CD4-positive, alpha-beta T cell treated with Interleukin-21 for 1 hour (primary cell): ENCODE results near the gene BANP.
"Not testable (repeated sequence)": the region's sequence is repeated elsewhere in the genome, so short reads cannot be mapped to it uniquely, and the experiment has no call there.

Experiments used
- DNase-seq: peaks from one replicate; pipeline ENCODE4 v3.0.0-alpha.2; 2020

Gene BANP

GRCh38 chr16:88091221-88091971 lies 140.2 kb downstream of the BANP start:
- not testable (repeated sequence) for DNase-seq

DNA sequence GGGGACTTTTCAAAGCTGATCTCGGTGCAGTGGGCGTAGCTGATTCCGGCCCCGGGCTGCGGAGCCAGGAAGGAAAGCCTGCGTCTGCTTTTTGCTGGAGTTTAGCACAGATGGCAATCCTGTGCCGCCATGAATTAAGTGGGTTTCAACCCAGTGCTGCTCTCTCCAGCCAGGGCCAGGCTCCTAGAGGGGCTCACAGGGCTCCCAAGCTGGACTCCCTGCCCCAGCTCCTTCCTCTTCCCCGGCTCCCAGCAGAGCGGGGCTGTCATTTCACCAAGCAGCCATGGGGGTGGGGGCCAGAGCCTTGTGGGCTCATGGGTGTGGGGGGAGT lies 140.7 kb downstream of the BANP start:
- DNase-seq, result not testable (repeated sequence)

DNA sequence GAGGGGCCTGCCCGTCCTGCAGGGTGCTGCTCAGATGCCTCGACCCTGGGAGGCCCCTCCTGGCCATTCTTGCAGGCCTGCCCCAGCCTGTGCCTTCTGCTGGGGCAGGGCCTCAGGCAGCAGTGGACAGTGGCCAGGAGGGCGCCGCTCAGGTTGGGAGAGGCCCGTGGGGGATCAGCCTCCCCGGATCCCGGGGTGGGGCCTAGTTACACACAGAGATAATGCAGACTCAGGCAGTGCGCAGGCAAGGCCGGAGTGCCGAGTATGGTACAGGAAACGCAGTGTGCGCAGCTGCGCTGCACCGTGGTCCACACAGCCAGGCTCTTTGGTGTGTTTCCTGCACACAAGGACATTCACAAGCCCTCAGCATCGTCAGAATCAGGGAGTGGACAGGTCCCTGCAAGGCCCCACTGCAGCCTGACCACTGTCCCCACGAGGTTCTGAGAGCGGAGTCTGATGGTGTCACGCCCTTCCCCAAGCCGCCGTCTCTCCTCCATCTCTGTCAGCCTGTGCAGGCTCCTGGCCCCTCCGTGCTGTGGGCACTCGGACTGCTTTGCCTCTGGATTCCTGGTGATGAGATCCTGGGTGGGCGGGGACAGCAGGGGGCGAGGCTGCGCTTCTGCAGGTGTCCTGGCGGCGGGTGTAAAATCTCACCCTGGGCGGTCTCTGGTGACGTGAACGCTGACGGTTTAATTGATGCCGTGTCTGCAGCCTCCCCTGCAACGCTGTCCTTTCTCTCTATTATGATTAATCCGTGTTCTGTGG lies 141.7 kb downstream of the BANP start:
- DNase-seq, result not testable (repeated sequence)

DNA sequence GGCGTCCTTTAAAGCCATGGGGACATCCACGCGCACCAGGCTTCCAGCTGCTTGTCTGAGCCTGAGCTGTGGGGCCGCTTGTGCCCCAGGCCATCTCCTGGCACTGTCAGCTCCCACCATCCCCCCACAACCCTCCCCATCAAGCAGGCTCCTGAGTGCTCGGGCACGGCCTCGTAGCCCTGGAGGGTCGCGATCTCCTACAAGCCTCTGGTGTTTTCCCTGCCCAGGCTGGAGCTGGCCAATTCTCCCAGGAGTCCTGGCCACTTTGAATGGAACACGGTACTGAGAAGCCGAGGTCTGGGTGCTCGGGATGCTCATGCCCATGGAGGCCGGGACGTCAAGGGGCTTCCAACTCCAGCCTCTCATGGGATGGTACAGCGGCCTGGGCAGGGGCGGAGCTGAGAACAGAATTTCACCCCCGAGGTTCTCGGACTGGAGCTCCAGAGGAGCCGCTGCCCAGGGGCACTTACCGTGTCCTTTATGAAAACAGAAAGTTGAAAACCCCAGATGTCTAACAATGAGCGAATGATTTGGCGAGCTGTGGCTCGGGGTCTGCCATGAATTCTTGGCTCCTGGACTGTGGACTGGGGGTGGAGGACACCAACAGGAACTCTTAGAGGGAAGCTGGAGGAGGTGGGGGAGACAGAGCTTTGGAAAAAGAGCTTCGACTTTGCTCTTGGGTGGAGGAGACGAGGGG lies 142.5 kb downstream of the BANP start:
- DNase-seq, result not testable (repeated sequence)

- not testable (repeated sequence) for DNase-seq
Observed at GRCh38 chr16:88094253-88094575, 143.0 kb downstream of the BANP start.

- not testable (repeated sequence) for DNase-seq
Observed at GRCh38 chr16:88094900-88095299, 143.7 kb downstream of the BANP start.

DNA sequence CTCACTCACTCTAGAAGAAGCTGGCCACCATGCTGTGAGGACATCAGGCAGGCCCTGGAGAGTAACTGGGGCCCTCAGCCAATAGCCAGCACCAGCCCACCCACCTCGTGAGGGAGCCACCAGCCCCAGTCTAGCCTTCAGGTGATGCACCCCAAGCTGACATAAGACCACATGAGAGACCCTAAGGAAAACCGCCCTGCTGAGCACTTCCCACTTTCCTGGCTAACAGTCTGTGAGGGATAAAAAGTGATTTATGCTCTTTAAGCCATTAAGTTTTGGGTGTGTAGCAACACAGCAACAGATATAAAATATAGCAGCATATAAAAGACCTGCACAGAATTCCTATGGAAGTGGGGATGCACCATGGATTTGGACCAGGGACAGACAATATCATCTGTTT lies 145.4 kb downstream of the BANP start:
- not testable (repeated sequence) for DNase-seq

GRCh38 chr16:88098731-88099562 lies 147.7 kb downstream of the BANP start:
- DNase-seq, result not testable (repeated sequence)

- DNase-seq, result no peak
Observed at GRCh38 chr16:88099563-88099890, 148.3 kb downstream of the BANP start.

DNA sequence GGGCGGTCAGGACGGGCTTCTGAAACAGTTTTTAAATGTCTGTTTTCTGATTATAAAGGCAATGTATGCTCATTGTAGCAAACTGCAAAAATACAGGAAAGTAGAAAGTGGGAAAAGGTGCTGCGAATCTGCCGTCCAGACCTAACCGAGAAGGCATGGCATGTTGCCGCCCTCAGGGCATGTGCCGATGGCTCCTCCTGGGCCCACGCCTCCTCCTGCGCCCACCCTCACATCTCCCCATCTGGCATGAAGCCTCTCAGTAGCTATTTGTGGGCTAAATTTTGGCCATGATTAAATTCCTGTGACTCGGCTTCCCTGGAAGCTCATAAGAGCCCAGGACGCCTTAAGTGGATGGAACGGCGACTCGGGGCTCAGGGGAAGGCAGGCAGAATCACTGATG lies 148.7 kb downstream of the BANP start:
- DNase-seq, result not testable (repeated sequence)

DNA sequence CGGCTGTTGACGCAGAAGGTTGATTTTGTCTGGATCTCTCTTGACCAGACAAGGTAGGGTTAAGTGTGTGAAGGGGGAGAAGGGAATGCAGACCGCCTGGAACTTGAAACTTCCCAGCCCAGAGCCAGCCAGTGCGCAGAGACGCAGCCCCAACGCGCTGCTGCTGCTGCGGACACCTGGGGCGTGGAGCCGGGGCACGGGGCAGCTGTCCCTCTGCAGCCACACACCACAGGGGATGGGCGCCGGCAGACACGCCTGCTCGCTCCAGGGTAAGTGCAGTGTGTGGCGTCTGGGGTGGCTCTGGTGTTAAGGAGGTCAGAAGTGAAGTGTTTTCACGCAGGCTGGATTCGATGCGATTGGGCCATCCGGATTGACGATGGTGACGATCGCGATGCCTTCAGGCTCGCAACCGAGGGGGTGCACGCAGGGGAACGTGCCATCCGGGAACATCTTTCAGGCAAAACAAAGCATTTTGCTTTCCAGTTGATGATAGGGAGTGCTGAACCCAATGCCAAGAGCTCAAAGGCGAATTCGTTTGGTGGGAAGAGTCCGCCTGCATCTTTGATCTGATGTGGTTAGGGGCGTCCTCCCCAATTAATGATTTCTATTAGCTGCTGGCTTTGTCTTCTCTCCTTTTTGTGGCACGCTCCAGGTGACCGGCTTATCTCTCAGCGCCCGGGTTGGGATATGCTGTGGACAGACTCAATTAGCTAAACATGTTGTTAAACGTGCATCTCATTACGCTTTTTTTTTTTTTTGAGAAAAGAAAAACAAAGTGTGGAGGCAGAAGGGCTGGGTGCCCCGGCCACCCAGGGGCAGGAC lies 149.8 kb downstream of the BANP start:
- not testable (repeated sequence) for DNase-seq

- DNase-seq, result not testable (repeated sequence)
Observed at GRCh38 chr16:88101623-88102105, 150.4 kb downstream of the BANP start.

DNA sequence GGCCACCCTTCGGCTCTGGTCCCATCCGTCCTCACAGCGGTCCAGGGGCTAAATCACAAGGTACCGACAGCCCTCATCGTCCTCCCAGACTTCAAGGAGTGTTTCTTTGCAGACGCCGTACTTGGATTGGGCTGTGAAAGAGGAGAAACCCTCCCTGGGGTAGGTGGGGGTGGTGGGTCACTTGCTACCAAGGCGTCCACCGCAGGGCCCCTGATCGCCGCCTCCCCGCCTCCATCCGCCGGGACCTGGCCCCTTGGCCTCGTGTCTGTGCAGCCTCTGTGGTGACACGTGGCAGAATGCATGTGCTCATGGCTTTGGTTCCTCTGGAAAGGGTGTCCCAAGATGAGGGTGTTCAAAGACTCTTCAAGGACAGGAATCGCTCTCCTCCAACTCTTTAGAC lies 151.4 kb downstream of the BANP start:
- no peak for DNase-seq

GRCh38 chr16:88103011-88103410 lies 151.8 kb downstream of the BANP start:
- no peak for DNase-seq

DNA sequence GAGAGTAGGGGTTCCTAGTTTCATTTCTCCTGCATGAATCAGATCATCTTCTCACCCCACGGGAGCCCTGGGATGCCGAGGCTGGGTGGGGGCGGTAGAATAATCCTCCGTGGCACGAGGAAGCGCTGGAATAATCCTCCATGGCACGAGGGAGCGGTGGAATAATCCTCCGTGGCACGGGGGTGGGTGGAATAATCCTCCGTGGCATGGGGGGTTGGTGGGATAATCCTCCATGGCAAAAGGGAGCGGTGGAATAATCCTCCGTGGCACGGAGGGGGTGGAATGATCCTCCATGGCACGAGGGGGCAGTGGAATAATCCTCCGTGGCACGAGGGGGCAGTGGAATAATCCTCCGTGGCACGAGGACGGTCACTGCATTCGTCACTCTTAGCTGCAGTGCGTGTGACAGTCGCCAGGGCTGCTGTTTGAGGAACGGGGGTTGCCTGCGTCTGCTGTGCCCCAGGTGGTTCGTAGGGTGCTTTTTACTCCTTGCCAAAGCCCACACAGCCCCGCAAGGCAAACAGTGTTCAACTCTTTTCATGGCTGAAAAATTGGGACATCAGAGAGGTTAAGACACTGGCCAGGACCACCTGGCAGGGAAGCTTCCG lies 152.5 kb downstream of the BANP start:
- no peak for DNase-seq

DNA sequence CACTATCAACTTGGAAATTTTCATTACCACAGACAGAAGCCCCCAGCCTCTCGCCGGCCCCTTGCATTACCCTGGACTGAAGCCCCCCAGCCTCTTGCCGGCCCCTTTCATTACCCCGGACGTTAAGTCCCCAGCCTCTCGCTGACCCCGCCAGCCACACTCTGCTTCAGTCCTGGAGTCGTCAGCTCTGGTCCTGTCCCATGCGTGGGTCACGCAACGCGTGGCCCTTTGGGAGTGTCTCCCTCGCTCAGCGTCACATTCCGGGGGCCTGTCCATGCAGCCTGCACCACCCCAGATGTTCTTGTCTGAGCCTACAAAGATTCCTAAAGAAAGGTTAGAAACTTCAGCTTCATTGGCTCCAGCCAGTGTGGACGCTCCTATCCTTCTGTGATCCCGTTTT lies 153.1 kb downstream of the BANP start:
- not testable (repeated sequence) for DNase-seq

DNA sequence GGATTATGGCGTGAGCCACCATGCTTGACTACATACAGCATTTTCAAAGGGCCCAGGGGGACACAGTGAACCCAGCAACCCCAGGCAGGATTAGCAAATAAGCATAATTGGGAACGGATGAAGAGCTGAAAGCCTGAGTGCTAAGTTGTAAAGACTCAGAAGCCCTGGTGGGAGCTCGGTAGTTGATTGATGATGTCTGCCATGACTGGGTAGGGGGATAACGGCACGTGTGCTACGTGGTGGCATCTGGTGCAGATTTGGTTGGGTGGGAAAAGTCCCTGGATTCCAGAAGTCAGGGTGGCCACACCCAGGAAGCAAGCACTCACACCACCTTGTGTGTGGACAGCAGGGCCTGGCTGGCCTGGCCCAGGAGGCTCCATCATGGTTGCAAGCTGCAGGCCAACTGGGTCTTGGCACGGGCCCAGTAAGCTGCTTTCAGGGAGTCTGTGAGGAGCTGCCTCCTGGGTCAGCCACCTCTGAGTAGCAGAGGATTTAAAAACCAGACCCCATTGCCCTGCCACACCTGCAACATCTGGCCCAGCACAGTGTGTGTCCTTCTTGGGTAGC lies 154.4 kb downstream of the BANP start:
- DNase-seq, result not testable (repeated sequence)

GRCh38 chr16:88106566-88106965 lies 155.3 kb downstream of the BANP start:
- not testable (repeated sequence) for DNase-seq

DNA sequence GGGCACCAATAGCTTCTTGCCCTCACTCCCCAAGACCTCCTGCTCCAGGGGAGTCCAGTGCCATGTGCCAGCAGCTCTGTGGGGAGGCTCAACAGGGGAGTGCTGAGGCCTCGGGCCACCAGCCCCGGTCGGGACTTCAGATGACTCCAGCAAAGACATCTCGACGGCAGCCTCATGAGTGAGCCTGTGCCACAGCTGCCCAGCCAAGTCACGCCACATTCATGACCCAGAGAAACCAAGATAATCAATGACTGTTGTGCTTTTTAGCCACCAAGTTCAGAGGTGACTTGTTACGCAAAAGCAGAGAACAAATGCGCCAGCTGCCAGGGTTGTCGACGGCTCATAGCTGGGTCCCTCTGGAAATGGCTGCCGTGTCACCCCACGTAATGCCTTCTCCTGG lies 157.5 kb downstream of the BANP start:
- no peak for DNase-seq

DNA sequence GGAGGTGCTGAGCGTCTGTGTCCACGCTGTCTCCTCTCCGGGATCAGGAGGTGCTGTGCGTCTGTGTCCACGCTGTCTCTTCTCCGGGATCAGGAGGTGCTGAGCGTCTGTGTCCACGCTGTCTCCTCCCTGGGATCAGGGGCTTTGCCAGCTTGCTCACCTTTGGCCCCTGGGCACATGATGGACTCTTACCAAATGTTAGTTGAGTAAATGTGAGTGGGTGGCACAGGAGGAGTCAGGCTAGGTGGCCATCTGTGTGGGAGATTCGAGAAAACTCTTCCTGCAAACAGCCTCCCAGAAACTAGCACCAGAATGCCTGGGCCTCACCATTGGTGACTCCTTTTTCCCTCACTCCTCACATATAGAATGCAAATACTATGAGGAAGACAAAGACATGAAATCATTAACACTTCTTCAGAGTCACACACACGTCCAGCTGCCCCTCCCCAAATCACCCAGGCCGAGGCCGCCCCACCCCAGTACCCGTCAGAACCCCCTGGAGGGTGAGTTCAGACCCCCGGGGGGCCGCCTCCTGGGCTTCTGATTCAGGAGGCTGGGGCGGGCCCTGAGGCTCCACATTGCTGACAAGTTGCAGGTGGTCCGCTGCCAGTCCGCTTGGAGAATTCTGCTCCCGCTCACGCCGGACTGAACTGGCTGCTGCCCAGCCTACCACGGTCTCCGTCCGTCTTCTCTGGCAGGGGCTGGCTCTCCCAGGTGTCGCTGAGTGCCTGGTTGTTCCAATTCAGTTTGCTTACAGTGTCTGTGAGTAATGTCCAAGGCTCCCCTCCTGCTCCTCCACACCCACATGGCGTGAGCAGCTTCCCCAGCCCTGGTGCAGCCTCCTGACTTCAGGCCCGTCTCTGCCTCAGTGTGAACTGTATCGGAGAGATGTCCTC lies 158.7 kb downstream of the BANP start:
- not testable (repeated sequence) for DNase-seq
